Effector memory CD4-positive, alpha-beta T cell (primary cell): ENCODE results near the gene SBK3.
"Not testable (repeated sequence)": the region's sequence is repeated elsewhere in the genome, so short reads cannot be mapped to it uniquely, and the experiment has no call there.

Source experiments
- DNase-seq, 3 donors: peaks; one replicate each; pipeline ENCODE4 v3.0.0-alpha.2; 2020
- H3K27ac ChIP-seq: 2 replicates; pipeline ENCODE4 v1.7.0; 2013; ENCODE audit warnings: mild to moderate bottlenecking, low read length, moderate library complexity; ENCODE audit not compliant: insufficient read depth, poor library complexity, severe bottlenecking
- H3K27me3 ChIP-seq: replicated peaks from 2 replicates; pipeline ENCODE4 v1.7.0; 2013; ENCODE audit warnings: mild to moderate bottlenecking, low read length; ENCODE audit not compliant: insufficient read depth, control insufficient read depth, poor library complexity, severe bottlenecking
- H3K36me3 ChIP-seq: 2 replicates; pipeline ENCODE4 v1.7.0; 2013; ENCODE audit warnings: mild to moderate bottlenecking, low read length, moderate library complexity; ENCODE audit not compliant: control insufficient read depth, insufficient read depth
- H3K4me1 ChIP-seq: 2 replicates; pipeline ENCODE4 v1.7.0; 2013; ENCODE audit warnings: low read length, mild to moderate bottlenecking; ENCODE audit not compliant: control insufficient read depth, insufficient read depth, poor library complexity, severe bottlenecking
- H3K4me3 ChIP-seq: 2 replicates; pipeline ENCODE4 v1.7.0; 2013; ENCODE audit warnings: low read length, low read depth, mild to moderate bottlenecking; ENCODE audit not compliant: insufficient read depth, poor library complexity, severe bottlenecking
- H3K9me3 ChIP-seq: 2 replicates; pipeline ENCODE4 v1.7.0; 2013; ENCODE audit warnings: mild to moderate bottlenecking, low read length, moderate library complexity; ENCODE audit not compliant: control insufficient read depth

SBK3 gene

DNA sequence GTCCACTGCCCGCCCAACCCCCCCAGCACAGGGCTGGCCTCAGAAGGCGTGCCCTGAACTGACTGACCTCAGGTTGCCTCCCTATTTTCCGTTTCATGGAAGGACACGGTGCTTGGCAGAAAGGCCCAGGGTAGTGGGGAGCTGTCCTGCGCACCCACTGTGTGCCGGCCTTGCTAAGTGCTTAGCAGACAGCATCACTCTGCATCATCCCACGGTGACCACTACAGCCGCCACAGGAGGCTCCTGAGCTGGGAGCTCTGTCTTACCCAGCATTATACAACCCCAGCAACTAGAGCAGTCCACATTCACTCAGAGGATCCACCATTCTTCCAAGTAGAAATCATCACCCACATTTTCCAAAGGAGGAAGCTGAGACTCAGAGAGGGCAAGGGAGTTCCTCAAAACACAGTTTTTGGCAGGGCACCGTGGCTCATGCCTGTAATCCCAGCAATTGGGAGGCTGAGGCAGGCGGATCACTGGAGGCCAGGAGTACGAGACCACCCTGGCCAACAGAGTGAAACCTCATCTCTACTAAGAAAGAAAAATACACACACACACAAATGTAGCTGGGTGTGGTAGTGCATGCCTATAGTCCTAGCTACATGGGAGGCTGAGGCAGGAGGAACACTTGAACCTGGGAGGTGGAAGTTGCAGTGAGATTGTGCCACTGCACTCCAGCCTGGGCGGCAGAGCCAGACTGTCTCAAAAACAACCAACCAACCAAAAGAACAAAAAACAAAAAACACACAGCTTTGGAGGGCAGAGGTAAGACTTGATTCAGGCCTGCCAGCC lies 10.0 kb downstream of the SBK3 start:
- no peaks in the 10 kb centered on the region for H3K36me3 ChIP-seq
- H3K27ac ChIP-seq: no peak overlapping the region
- H3K4me3 ChIP-seq: no peak overlapping the region
- no peaks in the 10 kb centered on the region for H3K4me1 ChIP-seq
- H3K9me3 ChIP-seq: no peaks in the 10 kb centered on the region
- no peaks in the 10 kb centered on the region for H3K27me3 ChIP-seq
- no peak for DNase-seq

DNA sequence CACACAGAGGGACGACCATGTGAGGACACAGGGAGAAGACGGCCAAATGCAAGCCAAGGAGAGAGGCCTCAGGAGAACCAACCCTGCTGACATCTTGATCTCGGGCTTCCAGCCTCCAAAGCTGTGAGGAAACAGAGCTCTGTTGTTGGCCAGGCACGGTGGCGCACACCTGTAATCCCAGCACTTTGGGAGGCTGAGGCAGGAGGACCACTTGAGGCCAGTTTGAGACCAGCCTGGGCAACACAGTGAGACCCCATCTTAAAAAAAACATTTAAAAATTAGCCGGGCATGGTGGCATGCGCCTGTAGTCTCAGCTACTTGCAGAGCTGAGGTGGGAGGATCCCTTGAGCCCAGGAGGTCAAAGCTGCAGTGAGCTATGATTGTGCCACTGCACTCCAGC lies 11.1 kb downstream of the SBK3 start:
- H3K36me3 ChIP-seq, DNase-seq, H3K9me3 ChIP-seq, H3K27me3 ChIP-seq, H3K4me3 ChIP-seq, H3K4me1 ChIP-seq, H3K27ac ChIP-seq: not testable (repeated sequence)

DNA sequence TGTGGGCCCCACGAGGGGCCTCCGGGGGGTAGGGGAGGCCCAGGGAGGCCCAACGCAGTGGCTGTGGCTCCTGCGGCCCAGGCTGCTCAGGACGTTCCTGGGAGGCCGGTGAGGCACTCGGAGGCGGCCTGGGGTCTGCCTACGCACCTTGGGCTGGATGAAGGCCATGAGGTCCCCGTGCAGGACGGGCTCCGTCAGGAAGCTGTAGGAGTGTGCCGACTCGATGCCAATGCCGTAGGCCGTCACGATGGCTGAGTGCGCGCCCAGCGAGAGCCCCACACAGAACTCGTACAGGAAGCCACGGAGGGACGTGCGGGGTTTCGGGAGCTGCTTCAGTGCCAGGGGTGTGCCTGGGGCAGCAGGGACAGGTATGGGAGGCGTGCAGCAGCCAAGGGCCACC lies 14.3 kb downstream of the SBK3 start:
- no peak overlapping the region for H3K4me3 ChIP-seq
- DNase-seq: no peak
- H3K27me3 ChIP-seq: no peaks in the 10 kb centered on the region
- H3K9me3 ChIP-seq: no peaks in the 10 kb centered on the region
- no peak overlapping the region for H3K27ac ChIP-seq
- no peaks in the 10 kb centered on the region for H3K36me3 ChIP-seq
- no peaks in the 10 kb centered on the region for H3K4me1 ChIP-seq

DNA sequence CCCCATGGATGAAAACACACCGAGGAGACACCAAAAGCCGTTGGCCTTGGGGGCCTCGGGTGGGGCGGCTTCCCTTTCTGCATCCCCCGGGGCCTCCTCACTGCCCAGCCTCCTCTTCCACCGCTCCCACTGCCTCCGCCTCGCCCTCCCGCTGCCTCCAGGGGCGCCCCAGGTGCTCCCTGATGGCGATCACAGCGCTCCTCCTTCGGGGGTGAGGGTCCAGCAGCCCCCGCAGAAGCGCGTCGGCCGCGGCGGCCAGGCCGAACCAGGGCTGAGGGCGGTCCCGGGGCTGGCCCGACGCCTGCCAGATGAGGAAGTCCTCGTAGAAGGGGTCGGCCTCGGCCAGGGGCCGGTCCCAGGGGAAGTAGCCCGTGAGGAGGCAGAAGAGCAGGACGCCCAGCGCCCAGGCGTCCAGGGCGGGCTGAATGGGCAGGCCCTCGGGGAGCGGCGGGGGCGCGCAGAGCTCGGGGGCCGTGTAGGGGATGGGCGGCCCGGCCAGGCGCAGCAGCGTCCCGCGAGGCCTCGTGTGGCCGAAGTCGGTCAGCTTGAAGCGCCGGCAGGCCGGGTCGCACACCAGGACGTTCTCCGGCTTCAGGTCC lies 15.6 kb downstream of the SBK3 start:
- Histone ChIP-seq H3K27me3 (no peaks in the 10 kb centered on the region), H3K4me3 (no peak overlapping the region), H3K27ac (no peak overlapping the region), H3K4me1 (no peaks in the 10 kb centered on the region), H3K36me3 (no peaks in the 10 kb centered on the region), H3K9me3 (no peaks in the 10 kb centered on the region)
- no peak for DNase-seq

DNA sequence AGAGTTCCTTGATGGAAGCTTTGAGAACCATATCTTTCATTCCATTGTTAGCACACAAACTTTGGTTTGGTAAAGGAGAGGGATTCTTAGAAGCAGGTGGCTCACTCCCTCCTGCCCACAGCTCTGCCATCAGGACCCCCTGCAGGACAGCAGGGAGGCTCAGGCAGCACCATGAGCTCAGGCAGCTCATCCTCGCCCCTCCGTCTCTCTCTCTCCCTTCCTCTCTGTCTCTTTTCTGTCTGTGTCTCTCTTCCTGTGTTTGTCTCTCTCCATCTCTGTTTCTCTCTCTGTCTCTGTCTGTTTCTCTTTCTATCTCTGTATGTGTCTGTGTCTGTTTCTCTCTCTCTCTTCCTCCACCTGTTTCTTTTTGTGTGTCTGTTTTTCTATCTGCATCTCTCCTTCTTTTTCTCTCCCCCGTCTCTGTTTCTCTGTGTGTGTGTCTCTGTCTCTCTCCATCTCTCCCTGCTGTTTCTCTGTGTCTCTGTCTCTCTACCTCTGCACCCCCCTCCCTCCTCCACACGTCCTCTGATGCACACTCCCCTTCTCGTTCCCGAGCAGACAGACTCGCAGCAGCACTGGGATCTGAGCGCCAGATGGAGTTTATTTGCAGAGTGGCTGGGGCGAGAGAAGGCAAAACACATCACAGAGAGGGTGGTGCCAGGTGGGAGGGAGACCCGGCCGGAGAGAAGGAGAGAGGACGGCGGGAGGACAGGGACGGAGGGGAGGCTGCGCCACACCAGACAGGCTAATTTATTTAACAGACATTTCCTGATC lies 17.1 kb downstream of the SBK3 start:
- H3K9me3 ChIP-seq: no peaks in the 10 kb centered on the region
- H3K27me3 ChIP-seq: no peaks in the 10 kb centered on the region
- H3K4me1 ChIP-seq: no peaks in the 10 kb centered on the region
- no peak overlapping the region for H3K4me3 ChIP-seq
- no peak overlapping the region for H3K27ac ChIP-seq
- no peak for DNase-seq
- no peaks in the 10 kb centered on the region for H3K36me3 ChIP-seq

DNA sequence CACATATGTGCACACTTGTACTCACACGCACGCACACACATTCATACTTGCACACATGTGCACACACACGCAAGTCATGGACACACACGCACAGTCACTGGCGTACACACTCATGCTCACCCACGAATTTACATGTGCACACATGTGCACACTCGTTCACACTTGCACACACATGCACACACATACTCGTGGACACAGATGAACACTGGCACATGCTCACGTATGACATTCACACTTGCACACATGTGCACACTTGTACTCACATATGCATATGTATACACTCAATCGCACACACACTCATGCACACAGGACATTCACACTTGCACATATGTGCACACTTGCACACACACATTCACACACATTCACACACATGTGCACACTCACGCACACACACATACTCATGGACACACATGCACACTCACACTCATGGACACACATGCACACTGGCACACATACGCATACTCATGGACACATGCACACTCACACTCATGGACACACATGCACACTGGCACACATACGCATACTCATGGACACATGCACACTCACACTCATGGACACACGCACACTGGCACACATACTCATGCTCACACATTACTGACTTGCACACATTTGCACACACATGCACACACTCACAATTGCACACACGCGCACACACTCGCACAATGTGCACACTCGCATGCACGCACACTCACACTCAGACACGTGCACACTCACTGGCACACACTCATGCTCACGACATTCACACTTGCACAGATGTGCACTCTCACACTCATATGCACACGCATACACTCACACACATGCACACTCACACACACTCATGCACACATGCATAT lies 17.9 kb downstream of the SBK3 start:
- no peaks in the 10 kb centered on the region for H3K36me3 ChIP-seq
- DNase-seq: no peak
- no peak overlapping the region for H3K27ac ChIP-seq
- no peaks in the 10 kb centered on the region for H3K27me3 ChIP-seq
- H3K4me3 ChIP-seq: no peak overlapping the region
- H3K9me3 ChIP-seq: no peaks in the 10 kb centered on the region
- no peaks in the 10 kb centered on the region for H3K4me1 ChIP-seq

DNA sequence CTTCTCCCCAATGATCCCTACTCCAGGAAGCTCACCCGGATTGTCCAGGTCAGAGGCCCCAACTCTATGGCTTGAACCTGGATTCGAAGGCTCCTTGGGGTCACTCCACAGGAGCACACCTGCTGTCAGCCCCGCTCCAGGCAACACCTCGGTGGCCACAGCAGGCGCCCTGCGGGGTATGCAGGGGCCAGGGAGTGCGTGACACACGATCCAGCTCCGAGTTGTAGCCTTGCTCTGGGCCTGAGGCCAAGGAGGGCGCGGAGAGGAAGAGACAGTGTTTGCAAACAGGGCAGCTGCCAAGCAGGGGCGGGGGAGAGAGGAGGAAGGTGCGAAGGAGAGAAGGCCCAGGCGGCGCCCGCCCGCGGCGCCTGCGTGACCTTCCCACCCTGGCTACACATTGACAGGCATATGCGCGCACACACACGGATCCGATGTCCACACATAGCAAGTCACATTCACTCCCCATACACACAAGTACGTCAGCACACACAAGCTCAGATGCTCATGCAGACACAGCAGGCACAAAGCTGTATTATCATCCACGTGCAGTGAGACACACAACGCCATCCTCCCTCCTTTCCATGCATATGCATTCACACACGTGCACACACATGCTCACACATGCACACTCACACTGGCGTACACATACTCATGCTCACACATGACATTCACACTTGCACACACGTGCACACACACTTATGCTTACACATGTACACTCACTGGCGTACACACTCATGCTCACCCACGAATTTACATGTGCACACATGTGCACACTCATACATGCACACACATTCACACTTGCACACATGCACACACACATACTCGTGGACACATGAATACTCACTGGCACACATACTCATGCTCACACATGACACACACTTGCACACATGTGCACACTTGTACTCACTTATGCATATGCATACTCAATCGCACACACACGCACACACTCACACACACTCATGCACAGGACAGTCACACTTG lies 18.8 kb downstream of the SBK3 start:
- no peaks in the 10 kb centered on the region for H3K36me3 ChIP-seq
- H3K27me3 ChIP-seq: no peaks in the 10 kb centered on the region
- no peak overlapping the region for H3K27ac ChIP-seq
- no peak overlapping the region for H3K4me3 ChIP-seq
- no peaks in the 10 kb centered on the region for H3K9me3 ChIP-seq
- DNase-seq: no peak
- no peaks in the 10 kb centered on the region for H3K4me1 ChIP-seq

DNA sequence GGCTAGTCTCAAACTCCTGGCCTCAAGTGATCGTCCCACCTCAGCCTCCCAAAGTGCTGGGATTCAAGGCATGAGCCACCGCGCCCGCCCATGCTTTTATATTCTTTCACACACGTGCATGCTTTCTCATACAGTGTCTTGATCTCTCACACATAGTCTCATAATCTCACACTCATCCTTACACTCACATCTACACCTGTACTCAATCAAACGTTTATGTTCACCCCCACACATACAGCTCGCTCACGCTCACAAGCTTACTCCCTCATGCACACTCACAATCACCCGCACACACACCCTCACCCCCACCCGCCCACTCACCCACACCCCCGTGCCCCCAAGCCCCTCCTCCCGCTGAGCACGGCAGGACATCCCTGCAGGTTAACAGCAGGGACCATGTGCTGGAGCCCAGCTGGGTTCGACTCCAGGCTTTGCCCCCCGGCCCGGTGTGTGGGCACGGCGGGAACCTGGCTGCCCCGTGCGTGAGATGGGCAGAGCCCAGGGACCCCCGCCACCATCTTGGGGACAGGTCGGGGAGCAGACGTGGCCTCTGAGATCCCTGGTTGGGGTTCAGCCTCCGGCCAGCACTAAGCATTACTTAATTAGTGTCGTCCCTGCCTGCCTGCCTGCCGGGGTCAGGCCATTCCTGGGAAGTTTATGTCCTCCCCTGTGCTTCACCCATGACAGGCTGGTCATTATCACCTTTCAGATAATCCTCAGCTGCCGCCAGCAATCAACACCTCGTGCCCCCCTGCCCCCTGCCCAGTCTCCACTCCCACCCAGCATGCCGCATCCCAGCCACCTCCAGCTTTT lies 19.8 kb downstream of the SBK3 start:
- Histone ChIP-seq H3K4me1 (no peaks in the 10 kb centered on the region), H3K9me3 (no peaks in the 10 kb centered on the region), H3K27me3 (no peaks in the 10 kb centered on the region), H3K4me3 (no peak overlapping the region), H3K27ac (no peak overlapping the region), H3K36me3 (no peaks in the 10 kb centered on the region)
- no peak for DNase-seq
